GM21367 (cell line): Measurements from ENCODE around the gene AADACL2.
"Not testable (repeated sequence)": the region's sequence is repeated elsewhere in the genome, so short reads cannot be mapped to it uniquely, and the experiment has no call there.

Experiments used
- ATAC-seq: cut with Tn5 transposase; IDR thresholded peaks from one replicate; pipeline ENCODE4 v1.9.1; 2021; ENCODE audit not compliant: unreplicated experiment

Gene AADACL2

DNA sequence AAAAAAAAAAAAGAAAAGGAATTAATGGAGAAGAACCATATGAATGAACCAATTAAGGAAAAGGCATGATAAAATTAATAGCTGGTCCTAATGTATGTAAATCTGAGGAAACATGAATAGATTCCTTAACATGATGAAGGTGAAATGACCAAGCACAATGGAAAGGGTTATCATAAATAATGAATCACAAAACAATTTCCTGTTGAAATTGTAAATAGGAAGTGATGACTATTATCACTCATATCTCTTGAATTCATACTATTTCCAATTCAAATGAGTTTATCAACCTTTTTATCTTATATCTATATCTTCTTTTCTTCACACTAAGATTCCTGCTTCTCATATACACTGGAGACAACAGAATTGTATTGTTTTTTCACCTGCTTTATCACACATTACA lies 32.0 kb downstream of the AADACL2 start:
- no peak for ATAC-seq

DNA sequence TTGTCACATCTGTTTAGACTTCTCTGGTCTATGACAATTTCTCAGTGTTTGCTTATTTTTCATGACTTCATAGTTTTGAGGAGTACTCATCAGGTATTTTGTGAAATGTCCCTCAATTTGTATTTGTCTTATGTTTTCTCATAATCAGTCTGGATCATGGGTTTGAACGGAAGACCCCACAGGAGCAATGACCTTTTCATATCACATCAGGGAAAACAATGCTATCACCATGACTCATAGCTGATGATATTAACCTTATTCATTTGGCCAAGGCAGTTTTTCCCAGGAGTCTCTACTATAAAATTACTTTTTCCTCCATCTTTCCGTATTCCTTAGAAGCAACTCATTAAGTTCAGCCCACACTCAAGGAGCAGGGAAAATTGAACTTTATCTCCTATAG lies 32.7 kb downstream of the AADACL2 start:
- ATAC-seq, result no peak

DNA sequence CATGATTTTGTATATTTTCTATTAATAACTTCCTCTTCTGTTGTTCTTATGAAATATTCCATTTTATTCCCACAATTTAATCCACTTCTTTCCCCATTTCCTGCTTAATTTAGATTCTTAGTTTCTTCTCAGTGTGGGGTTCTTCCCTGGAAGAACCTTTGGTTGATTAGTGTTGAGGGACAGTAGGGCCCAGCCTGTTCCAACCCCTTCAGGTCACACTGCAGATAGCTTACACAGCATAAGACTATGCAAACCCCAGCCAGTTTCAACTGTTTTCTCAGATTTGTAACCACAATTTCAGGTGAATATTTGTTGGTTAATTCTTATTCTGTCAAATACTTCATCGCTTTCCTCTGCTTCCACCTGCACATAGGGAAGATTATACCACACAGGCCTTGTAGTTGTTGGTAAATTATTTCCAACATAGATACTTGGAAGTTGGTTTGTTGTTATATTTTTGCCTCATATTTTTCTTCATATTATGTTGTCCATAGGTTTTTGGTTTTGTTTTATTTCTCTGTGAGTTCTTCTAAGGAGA lies 34.7 kb downstream of the AADACL2 start:
- no peak for ATAC-seq

DNA sequence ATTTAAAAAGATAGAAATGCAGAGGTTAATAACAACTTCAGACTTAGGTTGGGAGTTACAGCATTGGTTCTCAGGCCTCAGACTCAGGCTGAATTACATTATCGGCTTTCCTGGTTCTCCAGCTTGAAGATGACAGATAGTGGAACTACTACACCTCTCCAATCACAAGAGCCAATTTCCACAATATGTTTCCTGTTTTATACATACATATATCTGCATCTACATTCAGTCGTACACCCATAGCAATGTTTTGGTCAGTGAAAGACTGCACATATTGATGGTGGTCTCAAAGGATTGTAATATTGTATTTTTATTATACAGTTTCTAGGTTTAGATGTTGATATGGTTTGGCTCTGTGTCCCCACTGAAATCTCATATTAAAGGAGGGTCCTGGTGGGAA lies 35.4 kb downstream of the AADACL2 start:
- ATAC-seq, result no peak

DNA sequence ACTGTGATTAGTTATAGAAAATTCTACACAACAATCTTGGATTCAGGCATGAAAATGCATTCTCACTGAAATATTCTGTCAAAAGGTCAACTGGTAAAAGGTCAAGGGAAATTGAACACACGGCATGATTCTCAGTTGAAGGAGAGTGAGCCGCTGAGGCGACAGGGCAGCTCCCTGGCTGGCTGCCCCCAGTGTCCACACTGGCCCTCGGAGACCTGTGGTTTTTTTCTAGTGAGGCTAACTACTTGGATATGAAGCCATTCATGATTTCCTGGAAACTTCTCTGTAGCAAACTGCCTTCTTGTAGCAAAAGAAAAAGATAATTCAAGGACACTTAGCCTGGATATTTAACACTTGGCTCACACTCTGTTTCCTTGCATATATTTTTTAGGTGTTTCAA lies 37.2 kb downstream of the AADACL2 start:
- ATAC-seq, result no peak

DNA sequence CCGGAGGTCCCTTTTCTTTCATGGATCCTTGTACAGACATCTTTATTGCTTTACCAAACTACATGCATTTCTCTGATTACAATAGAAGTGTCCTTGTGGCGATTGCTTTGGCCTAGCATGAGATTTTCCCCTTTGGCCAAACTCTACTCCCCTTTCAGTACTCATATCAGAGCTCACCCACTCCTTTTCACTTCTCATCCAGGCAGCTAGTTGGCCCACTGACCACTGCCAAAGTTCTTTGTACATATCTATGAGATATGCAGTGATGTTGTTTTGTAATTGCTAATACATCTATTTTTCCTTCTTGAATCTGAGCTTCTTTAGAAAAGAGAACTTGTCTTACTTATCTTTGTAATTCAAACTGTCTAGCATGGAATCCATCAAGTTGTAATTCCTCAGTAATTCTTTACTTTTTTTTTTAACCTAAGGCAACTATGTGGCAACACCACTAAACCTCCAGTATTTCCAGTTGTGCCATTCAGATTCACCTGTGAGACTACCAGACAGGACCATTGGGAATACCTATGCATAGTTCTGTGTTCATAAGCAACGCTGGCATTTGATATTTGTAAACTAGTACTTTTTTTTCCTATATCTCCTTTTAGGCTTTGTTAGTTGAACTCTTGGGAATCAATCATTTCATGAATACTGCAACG lies 39.2 kb downstream of the AADACL2 start:
- no peak for ATAC-seq

DNA sequence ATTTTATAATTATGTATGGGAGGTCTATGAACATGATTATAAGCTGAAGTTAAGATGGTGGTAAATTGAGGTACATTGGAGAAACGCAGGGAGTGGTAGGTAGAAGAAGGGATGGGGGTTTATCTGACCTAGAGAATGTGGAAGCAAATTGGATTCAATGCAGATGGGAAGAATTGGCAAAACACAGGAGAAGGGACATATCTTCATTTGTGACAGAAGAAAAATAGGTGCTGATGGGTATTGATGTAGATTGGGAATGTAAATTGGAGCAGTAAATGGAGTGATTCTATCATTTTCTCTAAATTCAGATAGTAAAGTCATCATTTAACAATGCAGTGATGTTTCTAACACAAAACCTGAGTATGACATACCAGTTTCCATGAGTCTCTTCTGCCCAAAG lies 40.5 kb downstream of the AADACL2 start:
- no peak for ATAC-seq

DNA sequence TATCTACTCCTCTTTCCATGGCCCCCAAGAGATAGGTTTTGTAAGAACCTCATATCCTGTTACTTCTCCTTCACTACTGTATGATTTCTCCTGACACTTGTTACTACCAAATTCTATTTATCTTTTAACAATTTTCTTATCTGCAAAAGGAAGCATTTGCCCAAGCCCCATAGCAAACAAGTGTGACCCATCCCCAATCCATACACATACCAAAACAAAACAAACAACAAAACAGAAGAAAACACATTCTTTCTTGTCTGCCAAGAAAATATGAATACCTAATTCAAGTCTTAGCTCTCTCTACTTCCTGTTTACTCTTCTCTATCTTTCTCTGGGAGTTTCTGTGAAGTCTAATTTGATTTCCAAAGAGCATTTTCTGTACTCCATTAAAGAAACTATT lies 41.2 kb downstream of the AADACL2 start:
- no peak for ATAC-seq

DNA sequence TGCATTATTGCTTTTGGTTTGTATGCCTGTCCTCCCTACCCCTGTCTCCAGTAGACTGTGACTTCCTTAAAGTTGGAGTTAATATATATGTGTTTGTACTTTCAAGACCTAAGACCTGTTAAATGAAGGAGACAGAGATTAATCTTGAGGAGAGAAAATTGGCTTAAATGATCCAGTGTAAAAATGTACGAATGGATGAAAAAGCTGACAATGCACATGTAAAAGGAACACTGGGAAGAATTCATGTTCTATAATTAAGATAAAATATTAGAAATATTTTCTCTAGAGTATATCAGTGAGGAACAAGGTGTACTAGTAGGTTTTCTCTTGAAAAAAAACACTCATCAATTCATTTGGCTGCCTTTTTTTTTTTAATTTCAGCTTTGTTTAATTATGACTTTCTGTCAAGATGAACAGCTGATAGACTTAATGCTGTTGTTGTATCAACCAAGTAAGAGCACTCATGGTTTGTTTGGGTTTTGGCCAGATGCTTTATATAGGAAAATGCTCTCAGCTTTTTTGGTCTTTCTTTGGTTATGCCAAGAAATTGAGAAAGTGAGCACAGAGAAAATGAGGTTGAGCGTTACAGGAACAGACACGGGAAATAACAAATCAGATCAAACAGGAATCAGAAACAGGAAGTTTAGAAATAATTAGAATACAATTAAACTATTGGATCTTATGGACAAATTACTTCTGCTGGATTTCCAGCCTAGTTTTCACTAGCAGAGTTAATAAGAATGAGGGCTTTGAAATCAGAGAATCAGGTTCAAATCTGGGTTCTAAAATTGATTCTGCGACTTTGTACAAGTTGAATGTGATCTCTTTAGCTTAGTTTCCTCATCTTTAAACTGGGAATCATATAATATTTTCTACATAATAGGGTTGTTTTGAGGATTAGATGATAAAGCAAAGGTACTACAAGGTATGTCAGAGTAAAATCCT lies 41.9 kb downstream of the AADACL2 start:
- ATAC-seq, result no peak

DNA sequence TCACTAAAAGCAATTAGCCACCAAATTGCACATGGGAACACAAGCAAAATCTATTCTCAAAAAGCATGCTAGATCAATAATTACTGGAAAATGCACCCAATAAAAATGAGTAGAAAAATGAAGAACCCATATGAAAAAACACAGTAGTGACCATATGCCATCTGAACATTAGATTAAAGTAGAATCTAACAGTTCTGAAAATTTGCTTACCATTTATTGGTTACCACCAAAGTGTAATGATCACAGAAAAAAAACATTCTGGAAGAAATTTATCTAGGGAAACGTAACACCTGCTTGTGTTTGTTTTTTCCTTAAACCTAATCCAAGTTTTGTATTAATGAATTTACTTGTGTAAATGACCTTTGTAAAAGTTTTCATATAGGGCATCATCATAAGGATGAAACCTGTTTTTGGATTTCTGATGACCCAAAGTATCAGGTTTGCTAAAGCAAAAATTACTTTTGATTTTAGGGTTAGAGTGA lies 42.6 kb downstream of the AADACL2 start:
- ATAC-seq, result no peak

DNA sequence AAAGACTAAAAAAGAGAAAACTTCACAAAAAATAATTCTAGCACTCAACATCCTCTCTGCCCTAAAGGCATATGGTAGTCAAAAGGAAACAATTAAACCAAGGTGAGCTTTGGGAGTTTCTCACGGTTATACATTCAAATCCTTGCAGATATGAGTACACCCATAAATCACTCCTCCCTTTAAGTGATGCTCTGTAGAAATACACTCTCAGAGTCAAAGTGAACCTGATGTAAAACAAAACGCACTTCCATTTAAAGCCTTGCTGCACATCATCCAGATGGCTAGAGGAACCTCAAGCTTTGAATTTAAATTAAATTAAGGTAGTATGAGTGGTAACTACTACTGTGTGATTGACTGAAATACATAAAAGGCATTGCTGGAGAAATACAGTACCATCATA lies 44.2 kb downstream of the AADACL2 start:
- no peak for ATAC-seq

DNA sequence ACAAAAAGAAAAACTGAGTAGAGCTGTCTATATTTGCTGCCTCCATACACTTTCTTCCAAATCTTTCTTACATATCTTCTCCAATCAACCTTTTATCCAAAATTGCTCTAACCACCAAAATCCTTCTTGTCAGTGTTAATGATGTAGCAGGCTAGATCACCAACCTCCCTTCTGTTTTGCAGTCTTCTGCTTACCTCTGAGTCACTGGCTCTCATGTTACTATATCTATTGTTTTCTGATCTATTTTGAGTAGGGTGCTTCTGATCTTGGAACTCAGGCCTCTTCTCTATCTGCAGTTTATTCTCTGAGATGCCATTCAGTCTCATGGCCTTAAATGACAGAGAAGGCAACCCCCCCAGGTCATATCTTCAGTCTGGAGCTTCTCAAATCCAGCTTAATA lies 53.9 kb downstream of the AADACL2 start:
- no peak for ATAC-seq

DNA sequence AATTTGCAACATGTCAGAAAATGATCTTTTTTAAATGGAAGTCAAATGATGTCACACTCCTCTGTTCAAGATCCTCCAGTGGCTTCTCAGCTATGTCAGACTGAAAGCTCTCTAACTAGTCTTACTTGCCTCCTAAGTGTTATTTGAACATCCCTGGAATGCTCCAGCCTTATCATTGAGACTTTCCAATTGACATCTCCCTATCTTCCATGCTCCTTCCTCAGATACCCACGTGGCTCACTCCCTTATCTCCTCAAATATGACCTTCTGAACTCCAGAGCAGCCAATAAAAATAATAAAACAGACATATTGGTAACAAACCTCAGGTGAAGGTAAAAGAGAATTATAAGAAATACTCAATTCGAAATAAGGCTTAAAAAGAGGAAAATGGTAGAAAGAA lies 54.7 kb downstream of the AADACL2 start:
- no peak for ATAC-seq

DNA sequence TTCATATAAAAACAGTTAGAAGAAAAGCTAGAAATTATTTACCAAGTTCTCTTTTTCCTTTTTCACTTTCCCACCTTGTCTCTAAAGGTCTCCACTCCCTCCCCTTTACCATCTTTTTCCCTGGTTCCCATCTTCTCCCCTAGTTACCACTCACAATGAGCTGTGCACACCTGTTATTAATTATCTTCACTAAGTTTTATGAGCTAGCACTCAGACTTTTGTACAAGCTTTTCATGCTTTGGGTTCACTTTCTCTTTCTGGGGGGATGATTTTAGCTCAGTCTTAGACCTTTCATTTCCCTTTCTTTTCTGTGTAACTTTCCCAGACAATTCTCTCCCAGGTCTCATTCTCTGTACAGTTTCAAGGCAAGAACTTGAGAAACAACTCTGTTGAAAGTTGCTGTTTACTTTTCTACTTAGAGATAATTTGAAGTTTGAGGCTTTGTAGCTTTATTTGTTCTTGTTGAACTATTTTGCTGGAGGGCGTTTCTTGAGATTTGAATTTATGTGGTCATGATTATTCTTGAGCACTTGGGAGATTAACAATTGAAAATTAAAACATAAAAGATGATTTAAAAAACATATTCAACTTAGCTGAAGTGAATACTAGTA lies 56.2 kb downstream of the AADACL2 start:
- no peak for ATAC-seq

DNA sequence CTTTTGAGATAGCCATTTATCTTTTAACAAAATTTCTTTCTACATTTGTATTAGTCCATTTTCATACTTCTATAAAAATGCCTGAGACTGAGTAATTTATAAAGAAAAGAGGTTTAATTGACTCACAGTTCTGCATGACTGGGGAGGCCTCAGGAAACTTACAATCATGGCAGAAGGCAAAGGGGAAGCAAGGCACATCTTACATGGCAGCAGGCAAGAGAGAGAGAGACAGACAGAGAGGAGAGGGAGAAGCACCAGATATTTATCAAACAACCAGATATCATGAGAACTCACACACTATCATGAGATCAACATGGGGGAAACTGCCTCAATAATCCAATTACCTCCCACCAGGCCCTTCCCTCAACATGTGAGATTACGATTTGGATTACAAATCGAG lies 57.0 kb downstream of the AADACL2 start:
- ATAC-seq, result not testable (repeated sequence)

DNA sequence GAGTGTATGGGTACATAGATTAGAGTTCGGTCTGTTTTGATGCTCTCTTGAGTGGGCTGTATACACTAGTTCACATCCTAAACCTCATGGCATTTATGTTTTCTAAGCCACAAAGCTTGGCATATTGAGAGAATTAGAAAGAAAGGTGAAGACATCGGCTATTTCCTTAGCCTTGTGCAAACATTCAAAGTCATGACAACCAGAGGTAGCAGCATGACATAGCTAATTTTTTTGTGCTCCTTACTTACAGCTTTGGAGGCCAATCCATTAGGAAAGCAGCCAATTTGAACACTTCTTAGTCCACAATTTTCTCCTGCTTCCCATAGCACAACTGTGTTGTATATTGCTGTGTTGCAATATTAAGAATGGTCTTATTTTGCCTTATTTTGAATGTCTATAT lies 58.7 kb downstream of the AADACL2 start:
- no peak for ATAC-seq

DNA sequence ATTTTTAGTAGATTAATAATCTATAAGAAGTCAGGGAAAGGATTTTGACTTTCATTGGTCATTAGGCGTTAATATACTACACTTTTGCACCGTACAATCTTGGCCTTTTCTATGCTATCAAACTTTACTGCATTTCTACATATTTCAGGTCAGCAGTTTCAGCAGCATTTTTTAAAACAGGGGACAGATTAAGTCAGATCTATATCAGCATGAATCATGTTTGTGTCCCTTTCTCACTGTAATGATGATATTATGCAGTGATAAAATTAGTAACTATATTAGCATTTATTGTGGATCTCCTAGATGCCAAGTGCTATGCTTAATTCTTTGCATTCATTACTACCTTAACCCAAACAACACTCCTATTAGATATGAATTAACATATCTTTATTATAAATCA lies 59.9 kb downstream of the AADACL2 start:
- no peak for ATAC-seq

DNA sequence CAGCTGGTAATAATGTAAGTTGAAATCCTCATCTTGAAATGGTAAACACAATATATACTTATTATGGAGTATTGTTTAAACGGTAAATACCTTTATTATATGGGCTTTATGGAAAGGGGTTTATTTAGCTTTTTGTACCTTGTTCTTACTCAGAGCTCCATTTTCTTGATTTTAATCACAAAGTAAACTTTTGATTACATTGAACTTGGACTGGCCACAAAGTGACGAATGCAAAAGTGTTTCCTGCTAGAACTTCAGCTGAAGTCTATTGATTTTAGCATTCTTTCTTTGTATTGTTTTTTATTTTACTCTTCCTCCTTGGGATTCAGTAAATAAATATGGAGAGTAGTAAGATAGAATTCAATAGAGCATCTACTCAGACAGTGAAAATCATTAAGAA lies 60.4 kb downstream of the AADACL2 start:
- ATAC-seq, result no peak

DNA sequence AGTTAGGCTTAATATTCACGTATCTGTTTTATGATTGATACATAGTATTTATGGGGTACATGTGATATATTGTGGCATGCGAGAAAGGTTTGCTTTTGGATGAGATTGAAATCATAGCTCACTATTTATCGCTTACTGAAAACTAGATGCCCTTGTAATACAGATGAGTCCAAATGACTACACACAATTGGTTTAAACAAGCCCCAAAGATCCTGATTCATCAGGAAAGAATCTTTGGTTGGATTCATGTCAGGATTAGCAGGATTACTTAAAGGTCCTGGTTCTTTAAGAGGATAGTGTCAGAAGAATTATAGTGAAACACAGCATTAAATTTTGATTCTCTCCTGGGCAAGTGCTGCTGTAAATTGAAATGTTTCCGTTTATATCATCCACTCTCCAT lies 61.5 kb downstream of the AADACL2 start:
- ATAC-seq, result no peak

DNA sequence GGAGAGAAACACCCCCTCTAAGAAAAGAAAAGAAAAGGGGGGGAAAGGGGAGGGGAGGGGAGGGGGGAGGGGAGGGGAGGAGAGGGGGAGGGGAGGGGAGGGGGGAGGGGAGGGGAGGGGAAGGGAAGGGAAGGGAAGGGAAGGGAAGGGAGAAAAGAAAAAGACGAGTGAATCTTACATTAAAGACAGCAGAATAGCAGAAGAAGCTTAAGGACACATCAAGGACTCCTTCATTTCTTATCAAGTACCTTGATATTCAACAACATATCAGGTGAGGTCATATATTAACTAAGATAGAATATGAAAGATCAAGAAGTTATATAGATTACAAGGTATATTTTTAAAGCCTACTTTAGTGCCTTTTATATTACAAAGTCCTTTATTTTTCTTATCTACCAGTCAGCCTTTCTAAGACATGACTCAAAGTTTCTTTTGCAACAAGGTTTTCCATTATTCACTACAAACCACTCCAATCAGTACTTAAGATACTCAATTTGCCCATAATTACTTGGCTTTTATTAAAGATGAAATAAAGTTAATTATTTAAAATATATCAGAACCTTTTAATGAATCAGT lies 62.5 kb downstream of the AADACL2 start:
- ATAC-seq, result no peak

DNA sequence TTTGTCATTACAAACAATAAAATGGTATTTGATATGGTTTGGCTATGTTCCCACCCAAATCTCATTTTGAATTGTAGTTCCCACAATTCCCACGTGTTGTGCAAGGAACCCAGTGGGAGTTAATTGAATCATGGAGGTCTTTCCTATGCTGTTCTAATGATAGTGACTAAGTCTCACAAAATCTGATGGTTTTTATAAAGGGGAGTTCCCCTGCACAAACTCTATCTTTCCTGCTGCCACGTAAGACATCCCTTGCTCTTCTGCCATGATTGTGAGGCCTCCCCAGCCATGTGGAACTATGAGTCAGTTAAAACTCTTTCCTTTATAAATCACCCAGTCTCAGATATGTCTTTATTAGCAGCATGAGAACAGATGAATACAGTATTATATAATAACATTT lies 64.7 kb downstream of the AADACL2 start:
- no peak for ATAC-seq
